SHP77 treated with DMSO at 0.1 percent for 48 hours (cell line): Measurements from ENCODE around the gene CDHR1.

Experiments used
- DNase-seq: peaks from one replicate; lab custom pipeline; 2025; lab: John Stamatoyannopoulos, UW

The CDHR1 gene

GRCh38 chr10:84201244-84201606, 6.9 kb downstream of the CDHR1 start:
- no peak for DNase-seq

- no peak for DNase-seq
Measured at GRCh38 chr10:84201682-84202081, 7.3 kb downstream of the CDHR1 start.

DNA sequence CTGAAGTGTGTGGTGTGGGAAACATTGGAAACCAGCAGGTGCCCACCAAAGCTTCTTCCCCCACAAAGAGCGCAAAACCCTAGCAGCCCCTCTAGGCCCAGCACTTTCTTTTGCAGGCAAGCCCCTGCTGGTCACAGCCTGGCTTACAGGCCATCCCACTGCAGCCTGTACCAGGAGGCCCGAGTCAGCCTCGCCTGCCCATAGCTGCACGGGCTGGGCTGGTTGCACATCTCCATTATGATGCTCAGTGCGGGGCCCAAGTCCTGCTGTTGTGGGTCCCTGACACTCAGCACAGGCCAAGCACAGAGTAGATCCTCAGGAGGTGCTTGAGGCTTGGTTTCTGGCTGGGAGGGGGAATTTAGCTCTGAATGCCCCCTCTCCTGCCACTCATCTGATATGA, 8.0 kb downstream of the CDHR1 start:
- no peak for DNase-seq

DNA sequence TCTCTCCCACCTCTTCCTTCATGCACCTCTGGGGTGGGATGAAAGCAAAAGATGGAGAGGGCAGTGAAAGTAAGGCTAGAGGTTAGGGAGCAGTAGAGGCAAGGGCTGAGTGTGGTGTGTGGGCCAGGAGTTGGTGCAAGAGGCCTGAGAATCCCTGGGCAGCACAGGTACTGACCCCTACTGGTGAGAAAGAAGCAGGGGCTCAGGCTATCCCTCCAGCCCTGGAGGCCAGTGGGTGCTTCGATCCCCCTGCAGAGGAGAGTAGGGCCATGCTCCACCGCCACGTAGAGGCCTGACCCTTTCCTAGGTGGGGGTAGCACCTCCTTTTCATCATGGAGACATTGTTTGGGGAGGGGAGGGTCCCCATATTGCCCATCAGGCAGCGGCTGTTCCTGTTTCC, 9.8 kb downstream of the CDHR1 start:
- no peak for DNase-seq

- no peak for DNase-seq
Measured at GRCh38 chr10:84204610-84205009, 10.3 kb downstream of the CDHR1 start.

GRCh38 chr10:84205049-84205852, 10.9 kb downstream of the CDHR1 start:
- DNase-seq, result no peak

DNA sequence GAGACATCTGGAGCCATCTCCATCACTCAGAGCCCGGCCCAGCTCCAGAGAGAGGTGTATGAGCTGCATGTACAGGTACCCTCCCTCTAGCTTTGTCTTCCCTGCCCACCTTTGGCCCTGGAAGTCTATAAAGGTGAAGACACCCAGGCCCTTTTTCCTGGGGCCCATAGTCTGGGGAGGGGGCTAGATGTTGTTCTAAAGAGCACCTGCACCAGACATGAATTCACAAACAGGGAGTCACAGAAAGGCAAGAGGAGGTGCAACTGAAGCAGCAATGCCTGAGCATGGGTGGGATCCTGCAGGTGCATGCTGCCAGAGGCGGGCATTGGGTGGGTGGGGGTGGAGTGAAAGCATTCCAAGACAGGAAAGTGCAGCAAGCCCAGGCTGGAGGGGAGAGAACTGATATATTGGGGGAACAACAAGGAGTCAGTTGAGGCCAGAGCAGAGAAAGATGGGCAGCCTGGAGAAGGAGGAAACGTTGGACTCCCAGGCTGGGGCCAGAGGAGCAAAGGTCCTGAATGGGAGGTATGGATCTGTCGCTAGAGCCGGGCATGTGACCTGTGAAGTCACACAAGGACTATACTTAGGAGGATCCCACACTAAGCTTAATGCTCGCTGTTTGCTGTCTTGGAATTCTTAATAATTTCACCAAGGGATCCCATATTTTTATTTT, 11.7 kb downstream of the CDHR1 start:
- DNase-seq, result no peak

DNA sequence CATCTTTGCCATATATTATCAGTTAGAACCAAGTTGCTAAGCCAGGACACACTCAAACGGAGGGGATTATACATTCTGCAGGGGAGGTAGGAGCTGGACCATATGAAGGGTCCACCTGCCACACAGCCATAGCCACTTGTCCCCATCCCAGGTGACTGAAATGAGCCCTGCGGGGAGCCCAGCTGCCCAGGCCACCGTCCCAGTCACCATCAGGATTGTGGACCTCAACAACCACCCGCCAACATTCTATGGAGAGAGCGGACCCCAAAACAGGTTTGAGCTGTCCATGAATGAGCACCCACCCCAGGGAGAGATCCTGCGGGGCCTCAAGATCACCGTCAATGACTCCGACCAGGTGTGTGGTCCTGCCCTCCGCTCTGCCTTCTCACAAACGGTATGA, 13.7 kb downstream of the CDHR1 start:
- no peak for DNase-seq

DNA sequence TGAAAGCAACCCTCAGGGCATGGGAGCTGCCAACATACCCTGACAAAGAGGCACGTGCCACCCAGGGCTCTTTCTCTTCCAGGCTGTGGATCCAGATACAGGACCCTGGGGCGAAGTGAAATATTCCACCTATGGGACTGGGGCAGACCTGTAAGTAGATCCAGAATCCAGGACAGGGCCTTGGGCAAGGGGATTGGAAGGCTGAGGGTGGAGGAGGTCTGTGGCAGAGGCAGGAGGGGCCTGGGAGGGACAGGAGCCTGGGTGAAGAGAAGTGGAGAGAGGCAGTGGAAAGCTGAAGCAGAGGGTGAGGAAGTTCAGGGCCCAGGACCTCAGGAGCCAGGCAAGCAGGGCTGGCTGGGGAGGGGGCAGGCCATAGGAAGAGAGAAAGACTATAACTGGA, 17.2 kb downstream of the CDHR1 start:
- DNase-seq, result no peak

DNA sequence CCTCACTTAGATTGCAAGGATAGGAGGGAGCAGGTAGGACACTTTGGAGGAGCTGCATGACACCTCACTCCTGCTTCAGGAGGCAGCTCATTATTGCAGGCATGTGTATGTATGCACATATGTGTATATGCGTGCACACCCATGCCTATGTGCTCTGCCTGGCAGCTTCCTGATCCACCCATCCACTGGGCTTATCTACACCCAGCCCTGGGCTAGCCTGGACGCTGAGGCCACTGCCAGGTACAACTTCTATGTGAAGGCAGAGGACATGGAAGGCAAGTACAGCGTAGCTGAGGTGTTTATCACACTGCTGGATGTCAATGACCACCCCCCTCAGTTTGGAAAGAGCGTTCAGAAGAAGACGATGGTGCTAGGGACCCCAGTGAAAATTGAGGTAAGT, 17.7 kb downstream of the CDHR1 start:
- DNase-seq, result no peak

DNA sequence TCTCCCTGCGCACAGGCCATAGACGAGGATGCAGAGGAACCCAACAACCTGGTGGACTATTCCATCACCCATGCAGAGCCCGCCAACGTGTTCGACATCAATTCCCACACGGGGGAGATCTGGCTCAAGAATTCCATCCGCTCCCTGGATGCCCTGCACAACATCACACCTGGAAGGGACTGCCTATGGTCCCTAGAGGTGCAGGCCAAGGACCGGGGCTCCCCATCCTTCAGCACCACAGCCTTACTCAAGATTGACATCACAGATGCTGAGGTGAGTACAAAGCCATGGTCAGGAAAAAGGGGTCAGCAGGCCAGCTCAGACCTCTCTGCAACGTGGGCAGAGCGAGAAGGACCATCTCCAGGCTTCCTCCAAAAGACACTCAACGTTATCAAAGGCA, 18.7 kb downstream of the CDHR1 start:
- DNase-seq, result no peak

GRCh38 chr10:84214046-84214572, 19.8 kb downstream of the CDHR1 start:
- DNase-seq, result no peak

GRCh38 chr10:84214612-84215235, 20.4 kb downstream of the CDHR1 start:
- DNase-seq, result no peak

DNA sequence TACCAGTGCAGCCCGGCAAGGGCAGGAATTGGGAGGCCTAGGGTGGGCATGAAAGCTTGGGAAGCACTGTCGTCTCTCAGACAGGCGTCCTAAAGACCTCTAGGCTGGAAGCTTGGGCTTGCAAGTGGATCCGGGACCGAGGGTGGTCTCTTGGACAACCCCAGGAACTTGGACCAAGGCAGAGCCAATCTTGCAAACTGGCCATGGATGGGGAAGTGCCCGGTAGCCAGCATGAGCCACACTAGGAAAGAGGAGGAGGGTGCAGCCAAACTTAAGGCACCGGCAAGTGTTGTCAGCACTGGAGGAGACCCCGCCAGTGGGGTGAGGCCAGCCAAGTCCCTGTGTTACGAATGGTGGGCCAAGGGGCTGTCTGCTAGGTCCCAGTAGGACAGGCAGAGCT, 22.5 kb downstream of the CDHR1 start:
- DNase-seq, result no peak

- no peak for DNase-seq
Measured at GRCh38 chr10:84217746-84218145, 23.4 kb downstream of the CDHR1 start.

GRCh38 chr10:84221916-84222315, 27.6 kb downstream of the CDHR1 start:
- DNase-seq, result no peak

DNA sequence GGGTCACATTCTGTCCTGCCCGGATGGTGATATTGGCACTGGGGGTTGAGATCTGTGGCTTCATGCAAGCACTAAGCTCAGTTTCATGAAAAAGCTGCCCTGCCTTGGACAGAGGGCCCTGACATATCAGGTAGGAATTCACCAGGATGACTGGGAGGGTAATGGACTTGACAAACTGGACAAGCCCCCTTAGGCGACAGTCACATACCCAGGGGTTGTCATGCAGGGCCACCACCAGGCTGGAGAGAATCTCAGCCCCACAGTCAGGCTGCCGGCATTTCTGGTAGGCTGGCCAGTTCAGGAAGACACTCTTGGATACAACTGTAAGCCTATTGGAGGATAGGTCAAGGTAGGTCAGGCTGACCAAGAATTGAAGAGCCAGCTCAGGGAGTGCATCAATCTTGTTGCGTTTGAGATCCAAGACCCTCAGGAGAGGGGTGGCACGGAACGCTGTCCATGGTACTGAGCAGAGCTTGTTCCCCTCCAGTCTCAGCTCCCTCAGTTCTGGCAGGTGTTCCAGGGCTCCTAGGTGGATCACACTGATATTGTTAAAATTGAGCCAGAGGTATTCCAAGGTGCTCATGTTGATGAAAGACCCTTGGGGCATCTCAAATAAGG, 30.2 kb downstream of the CDHR1 start:
- DNase-seq, result no peak

DNA sequence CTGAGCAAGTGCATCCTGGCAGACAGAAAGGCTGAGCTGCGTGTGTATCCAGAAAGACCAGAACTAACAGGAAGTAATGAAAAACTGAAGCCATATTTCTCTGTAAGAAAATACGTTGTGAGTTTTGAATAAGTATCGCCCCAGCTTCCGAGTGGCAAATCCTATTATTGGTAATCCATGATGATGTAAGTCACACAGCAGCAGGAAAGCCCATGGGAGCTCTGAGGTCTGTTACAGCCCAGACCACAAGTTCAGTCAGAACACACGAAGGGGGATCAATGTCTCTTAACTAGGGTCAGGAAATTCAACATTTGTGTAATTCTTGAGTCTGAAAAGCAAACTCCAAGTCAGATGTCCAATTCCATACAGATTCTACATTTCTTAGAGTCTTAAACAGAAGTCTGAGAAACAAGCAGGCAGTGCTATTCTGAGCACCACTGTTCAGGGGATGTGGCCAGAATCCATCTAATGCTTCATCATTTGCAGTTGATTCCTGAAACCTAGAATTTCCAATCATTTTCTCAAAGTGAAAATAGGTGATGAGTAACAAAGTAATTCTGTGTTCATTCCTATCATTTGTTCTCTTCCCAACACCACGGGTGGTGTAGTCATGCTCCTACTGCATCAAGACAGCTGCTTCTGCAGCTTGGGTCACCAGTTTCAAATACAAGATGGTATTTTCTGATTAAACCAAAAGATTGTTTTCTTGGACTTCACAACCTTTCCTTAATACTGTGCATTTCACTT, 31.3 kb downstream of the CDHR1 start, which contains the start of gene LRIT2:
LRIT2 (minus strand) TSS at position 118 of the 747 bp plus-strand sequence; CDS start at position 94, 24 bp downstream.
- no peak for DNase-seq

DNA sequence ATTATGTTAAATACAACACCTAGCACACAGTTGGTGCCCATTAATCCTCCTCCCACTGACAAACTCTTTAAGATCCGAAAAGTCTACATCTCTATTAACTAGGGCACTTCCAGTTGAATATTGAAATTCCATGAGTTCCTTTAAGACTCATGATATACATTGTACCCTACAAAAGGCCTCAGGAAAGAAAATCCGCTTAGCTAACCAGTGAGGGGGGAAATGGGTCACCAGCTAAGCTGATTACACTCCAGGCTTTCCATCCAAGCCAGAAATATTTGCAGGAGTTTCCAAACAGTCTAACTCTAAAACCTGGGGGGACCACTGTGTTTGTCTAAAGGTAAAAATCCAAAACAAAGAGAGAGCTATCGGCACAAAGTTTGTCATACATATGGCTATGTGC, 32.3 kb downstream of the CDHR1 start:
- no peak for DNase-seq

GRCh38 chr10:84227810-84228209, 33.5 kb downstream of the CDHR1 start:
- DNase-seq, result no peak

GRCh38 chr10:84230359-84230758, 36.0 kb downstream of the CDHR1 start:
- no peak for DNase-seq

GRCh38 chr10:84232376-84232775, 38.0 kb downstream of the CDHR1 start:
- DNase-seq, result no peak
